Measurements from ENCODE around the gene CACNA1D.

Gene CACNA1D

DNA sequence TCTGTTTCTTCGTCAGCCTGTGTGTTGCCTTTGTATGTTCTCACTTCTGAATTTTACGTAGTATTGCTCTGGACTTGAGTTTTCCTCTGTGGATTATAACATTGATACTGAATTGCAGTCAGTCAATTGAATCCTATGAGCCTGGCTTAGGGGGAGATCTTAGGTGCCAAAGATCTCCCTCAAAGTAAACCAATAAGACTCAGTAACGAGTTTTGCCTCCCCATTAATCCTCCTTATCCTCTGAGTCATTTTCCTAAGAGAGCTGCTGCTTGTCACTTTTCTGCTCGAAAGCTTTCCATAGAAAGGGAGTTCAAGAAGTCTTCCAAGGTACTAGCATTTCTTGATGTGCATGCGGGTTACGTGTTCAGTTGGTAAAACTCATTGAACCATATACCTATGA, 225.4 kb downstream of the CACNA1D start:
- no peaks in the 10 kb centered on the region for H3K9me2 ChIP-seq (replicated peaks; ENCODE audit: insufficient read depth, low read length)
- H3K27ac ChIP-seq (ENCODE audit: low read depth, low read length), result no peak overlapping the region
- no peaks in the 10 kb centered on the region for H4K20me1 ChIP-seq (ENCODE audit: low read depth, low read length)
- no peaks in the 10 kb centered on the region for H3K9me3 ChIP-seq (ENCODE audit: insufficient read depth, low read length)
- H3K36me3 ChIP-seq (ENCODE audit: low read length), result no peaks in the 10 kb centered on the region
- H3K4me2 ChIP-seq (ENCODE audit: low read depth, low read length, poor library complexity, severe bottlenecking), result no peak overlapping the region
- no peaks in the 10 kb centered on the region for H3F3A ChIP-seq (ENCODE audit: insufficient read depth)
- H3K9ac ChIP-seq (ENCODE audit: low read length), result no peak overlapping the region
- TF ChIP-seq EZH2phosphoT487 (conservative IDR thresholded peaks at IDR 0.05; ENCODE audit: low read length), result no peak
- TF ChIP-seq, protein P1, sequence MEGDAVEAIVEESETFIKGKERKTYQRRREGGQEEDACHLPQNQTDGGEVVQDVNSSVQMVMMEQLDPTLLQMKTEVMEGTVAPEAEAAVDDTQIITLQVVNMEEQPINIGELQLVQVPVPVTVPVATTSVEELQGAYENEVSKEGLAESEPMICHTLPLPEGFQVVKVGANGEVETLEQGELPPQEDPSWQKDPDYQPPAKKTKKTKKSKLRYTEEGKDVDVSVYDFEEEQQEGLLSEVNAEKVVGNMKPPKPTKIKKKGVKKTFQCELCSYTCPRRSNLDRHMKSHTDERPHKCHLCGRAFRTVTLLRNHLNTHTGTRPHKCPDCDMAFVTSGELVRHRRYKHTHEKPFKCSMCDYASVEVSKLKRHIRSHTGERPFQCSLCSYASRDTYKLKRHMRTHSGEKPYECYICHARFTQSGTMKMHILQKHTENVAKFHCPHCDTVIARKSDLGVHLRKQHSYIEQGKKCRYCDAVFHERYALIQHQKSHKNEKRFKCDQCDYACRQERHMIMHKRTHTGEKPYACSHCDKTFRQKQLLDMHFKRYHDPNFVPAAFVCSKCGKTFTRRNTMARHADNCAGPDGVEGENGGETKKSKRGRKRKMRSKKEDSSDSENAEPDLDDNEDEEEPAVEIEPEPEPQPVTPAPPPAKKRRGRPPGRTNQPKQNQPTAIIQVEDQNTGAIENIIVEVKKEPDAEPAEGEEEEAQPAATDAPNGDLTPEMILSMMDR (IDR thresholded peaks at IDR 0.05; ENCODE audit: insufficient read depth, low read length, poor library complexity, severe bottlenecking), result no peak
- no peak overlapping the region for H3K4me3 ChIP-seq (ENCODE audit: insufficient read depth, low read length, poor library complexity, severe bottlenecking)
- no peak overlapping the region for H2AFZ ChIP-seq (ENCODE audit: low read depth, low read length, severe bottlenecking)
- H3K27me3 ChIP-seq (ENCODE audit: low read length), result no peaks in the 10 kb centered on the region
- no peaks in the 10 kb centered on the region for H3K79me2 ChIP-seq (ENCODE audit: insufficient read depth, low read length)

DNA sequence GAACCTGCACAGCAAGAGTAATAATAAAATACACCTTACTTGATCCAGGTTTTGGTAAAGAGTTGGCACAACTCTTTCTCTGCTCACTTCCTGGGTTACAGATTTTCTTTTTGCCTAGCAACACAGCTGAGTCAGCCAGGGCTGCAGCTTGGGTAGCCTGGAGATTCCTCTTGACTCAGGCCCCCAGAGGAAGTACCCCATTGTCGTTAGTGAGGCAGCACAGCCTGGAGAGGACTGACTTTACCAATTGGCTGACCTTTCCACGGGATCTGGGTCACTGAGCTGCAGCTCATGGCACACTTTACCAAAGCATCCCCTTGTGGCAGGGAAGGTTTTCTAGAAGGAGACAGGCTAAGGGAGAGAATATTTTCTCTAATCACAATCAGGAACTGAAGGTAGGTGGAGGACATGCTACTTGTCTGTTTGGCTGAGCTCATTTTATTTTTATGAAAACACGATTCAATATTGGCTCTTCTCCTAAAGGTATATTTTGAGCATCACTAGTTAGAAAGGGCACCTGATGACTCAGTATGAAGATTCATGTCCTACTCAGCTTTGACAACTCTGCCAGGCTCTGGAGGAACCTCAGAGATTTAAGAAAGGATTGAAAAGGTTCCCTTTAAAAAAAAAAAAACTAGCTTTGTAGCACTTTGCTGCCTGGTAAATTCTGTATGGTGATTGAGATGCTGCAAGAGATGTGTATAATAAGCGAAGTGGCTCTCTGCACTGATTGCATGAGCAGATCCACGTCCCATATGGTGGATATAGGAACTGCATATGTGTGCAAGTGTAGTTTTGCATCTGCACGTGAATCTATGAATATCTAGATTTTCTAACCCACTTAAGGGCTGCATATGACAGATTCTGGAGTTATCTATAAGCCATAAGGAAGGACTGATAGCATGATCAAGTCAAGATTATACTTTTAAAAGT, 227.0 kb downstream of the CACNA1D start:
- TF ChIP-seq, protein P1 (IDR thresholded peaks at IDR 0.05; ENCODE audit: insufficient read depth, low read length, poor library complexity, severe bottlenecking), result no peak
- TF ChIP-seq EZH2phosphoT487 (conservative IDR thresholded peaks at IDR 0.05; ENCODE audit: low read length), result no peak
- Histone ChIP-seq H3K27ac (ENCODE audit: low read depth, low read length) (no peak overlapping the region), H3K9me2 (replicated peaks; ENCODE audit: insufficient read depth, low read length) (no peaks in the 10 kb centered on the region), H3K9ac (ENCODE audit: low read length) (no peak overlapping the region), H2AFZ (ENCODE audit: low read depth, low read length, severe bottlenecking) (no peak overlapping the region), H3K79me2 (ENCODE audit: insufficient read depth, low read length) (no peaks in the 10 kb centered on the region), H4K20me1 (ENCODE audit: low read depth, low read length) (no peaks in the 10 kb centered on the region), H3K4me3 (ENCODE audit: insufficient read depth, low read length, poor library complexity, severe bottlenecking) (no peak overlapping the region), H3K27me3 (ENCODE audit: low read length) (no peaks in the 10 kb centered on the region), H3K9me3 (ENCODE audit: insufficient read depth, low read length) (no peaks in the 10 kb centered on the region), H3F3A (ENCODE audit: insufficient read depth) (no peaks in the 10 kb centered on the region), H3K36me3 (ENCODE audit: low read length) (no peaks in the 10 kb centered on the region), H3K4me2 (ENCODE audit: low read depth, low read length, poor library complexity, severe bottlenecking) (no peak overlapping the region)

DNA sequence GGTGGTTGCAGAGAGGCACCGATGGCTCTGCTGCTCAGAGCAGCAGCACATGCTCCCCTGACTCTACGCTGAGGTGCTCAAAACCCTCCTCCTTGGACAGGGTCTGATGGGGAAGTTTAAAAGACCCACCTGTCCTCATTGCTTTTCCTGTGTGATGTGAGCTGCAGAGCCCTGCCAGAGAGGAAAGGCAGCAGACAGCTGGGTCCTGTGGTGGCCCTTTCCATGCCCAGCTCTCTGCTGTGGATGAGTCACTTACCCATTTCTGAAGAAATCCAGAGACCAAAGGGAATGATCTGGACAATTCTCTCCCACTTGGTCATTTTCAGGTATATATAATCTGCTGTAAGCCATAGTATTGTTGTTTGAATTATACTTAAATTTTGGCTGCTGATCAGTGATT, 230.2 kb downstream of the CACNA1D start:
- H3K4me3 ChIP-seq (ENCODE audit: insufficient read depth, low read length, poor library complexity, severe bottlenecking), result no peak overlapping the region
- no peaks in the 10 kb centered on the region for H3F3A ChIP-seq (ENCODE audit: insufficient read depth)
- H3K36me3 ChIP-seq (ENCODE audit: low read length), result no peaks in the 10 kb centered on the region
- no peak overlapping the region for H3K4me2 ChIP-seq (ENCODE audit: low read depth, low read length, poor library complexity, severe bottlenecking)
- no peak overlapping the region for H3K27ac ChIP-seq (ENCODE audit: low read depth, low read length)
- no peak overlapping the region for H2AFZ ChIP-seq (ENCODE audit: low read depth, low read length, severe bottlenecking)
- no peaks in the 10 kb centered on the region for H3K79me2 ChIP-seq (ENCODE audit: insufficient read depth, low read length)
- no peaks in the 10 kb centered on the region for H3K27me3 ChIP-seq (ENCODE audit: low read length)
- TF ChIP-seq, protein P1 (IDR thresholded peaks at IDR 0.05; ENCODE audit: insufficient read depth, low read length, poor library complexity, severe bottlenecking), result no peak
- no peak for TF ChIP-seq EZH2phosphoT487 (conservative IDR thresholded peaks at IDR 0.05; ENCODE audit: low read length)
- H3K9ac ChIP-seq (ENCODE audit: low read length), result no peak overlapping the region
- no peaks in the 10 kb centered on the region for H3K9me3 ChIP-seq (ENCODE audit: insufficient read depth, low read length)
- no peaks in the 10 kb centered on the region for H3K9me2 ChIP-seq (replicated peaks; ENCODE audit: insufficient read depth, low read length)
- no peaks in the 10 kb centered on the region for H4K20me1 ChIP-seq (ENCODE audit: low read depth, low read length)

All from SU-DHL-6 (cell line).